Neural crest cell (in vitro differentiated cells): ENCODE data around the gene HUS1B. TPM values are rescaled to one million over a fixed set of nuclear protein-coding genes. Genes with fewer than 3 reads are reported as not detected.

Experiments
- DNase-seq: peaks from one replicate; pipeline ENCODE4 v3.0.0; 2021; ENCODE audit warnings: low read depth, mixed read lengths, low spot score
- H3K27ac Mint-ChIP-seq: one replicate; pipeline ENCODE4 v1.8.0; 2021; ENCODE audit warnings: mild to moderate bottlenecking, mixed read lengths; ENCODE audit not compliant: unreplicated experiment
- H3K27me3 Mint-ChIP-seq: 2 replicates; pipeline ENCODE4 v1.8.0; 2021; ENCODE audit warnings: low read depth, mild to moderate bottlenecking, mixed read lengths
- H3K36me3 Mint-ChIP-seq: 2 replicates; pipeline ENCODE4 v1.8.0; 2021; ENCODE audit warnings: low read depth, mild to moderate bottlenecking, mixed read lengths
- H3K4me1 Mint-ChIP-seq: 2 replicates; pipeline ENCODE4 v1.8.0; 2021; ENCODE audit warnings: mixed read lengths
- H3K4me3 Mint-ChIP-seq: one replicate; pipeline ENCODE4 v1.8.0; 2021; ENCODE audit warnings: mild to moderate bottlenecking, mixed read lengths
- H3K9me3 Mint-ChIP-seq: 2 replicates; pipeline ENCODE4 v1.8.0; 2021; ENCODE audit warnings: mixed read lengths
- total RNA-seq: library from RNA; stranded (reverse); gene quantifications from 2 replicates; pipeline ENCODE4 v1.2.1, GENCODE V29; 2021
- TF ChIP-seq, protein P1 (sequence below): fragments of 200-600 bp; sonication (generic); conservative IDR thresholded peaks from 2 replicates; pipeline ENCODE4 v1.5.0; 2021; ENCODE audit warnings: antibody characterized with exemption, mild to moderate bottlenecking

The HUS1B gene
- total RNA-seq, 1 donor from 2014 or later, result 0.40 TPM

DNA sequence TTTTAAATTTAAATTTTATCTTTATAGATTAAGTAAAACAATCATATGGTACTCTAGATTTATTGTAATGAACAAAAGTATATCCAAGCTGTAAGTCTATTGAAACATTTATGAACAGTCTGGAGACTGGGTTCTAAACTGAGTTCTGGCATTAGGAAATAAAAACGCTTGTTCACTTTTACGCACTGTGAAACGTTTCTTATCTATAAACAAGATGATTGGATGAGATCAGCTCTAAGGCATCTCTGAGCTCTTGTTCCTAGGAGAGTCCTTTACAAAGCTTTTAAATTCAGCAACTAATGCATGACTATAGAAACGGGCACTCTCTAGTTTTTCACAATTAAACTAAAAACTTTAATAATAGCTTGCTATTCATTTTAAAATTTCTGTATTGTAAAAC, 6.8 kb downstream of the HUS1B start:
- Mint-ChIP-seq H3K4me1 (peaks cover 4% of the 10 kb centered on the region), H3K9me3 (peaks cover 2% of the 10 kb centered on the region), H3K4me3 (no peak overlapping the region), H3K27me3 (no peaks in the 10 kb centered on the region), H3K36me3 (peaks cover 8% of the 10 kb centered on the region), H3K27ac (no peak overlapping the region)
- TF ChIP-seq, protein P1, sequence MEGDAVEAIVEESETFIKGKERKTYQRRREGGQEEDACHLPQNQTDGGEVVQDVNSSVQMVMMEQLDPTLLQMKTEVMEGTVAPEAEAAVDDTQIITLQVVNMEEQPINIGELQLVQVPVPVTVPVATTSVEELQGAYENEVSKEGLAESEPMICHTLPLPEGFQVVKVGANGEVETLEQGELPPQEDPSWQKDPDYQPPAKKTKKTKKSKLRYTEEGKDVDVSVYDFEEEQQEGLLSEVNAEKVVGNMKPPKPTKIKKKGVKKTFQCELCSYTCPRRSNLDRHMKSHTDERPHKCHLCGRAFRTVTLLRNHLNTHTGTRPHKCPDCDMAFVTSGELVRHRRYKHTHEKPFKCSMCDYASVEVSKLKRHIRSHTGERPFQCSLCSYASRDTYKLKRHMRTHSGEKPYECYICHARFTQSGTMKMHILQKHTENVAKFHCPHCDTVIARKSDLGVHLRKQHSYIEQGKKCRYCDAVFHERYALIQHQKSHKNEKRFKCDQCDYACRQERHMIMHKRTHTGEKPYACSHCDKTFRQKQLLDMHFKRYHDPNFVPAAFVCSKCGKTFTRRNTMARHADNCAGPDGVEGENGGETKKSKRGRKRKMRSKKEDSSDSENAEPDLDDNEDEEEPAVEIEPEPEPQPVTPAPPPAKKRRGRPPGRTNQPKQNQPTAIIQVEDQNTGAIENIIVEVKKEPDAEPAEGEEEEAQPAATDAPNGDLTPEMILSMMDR, result no peak
- no peak for DNase-seq

GRCh38 chr6:642805-643204, 14.1 kb downstream of the HUS1B start:
- peaks cover 4% of the 10 kb centered on the region for H3K4me1 Mint-ChIP-seq
- no peak for DNase-seq
- no peak overlapping the region for H3K27ac Mint-ChIP-seq
- H3K9me3 Mint-ChIP-seq, result peaks cover 6% of the 10 kb centered on the region
- peaks cover 16% of the 10 kb centered on the region for H3K36me3 Mint-ChIP-seq
- H3K27me3 Mint-ChIP-seq, result no peaks in the 10 kb centered on the region
- TF ChIP-seq, protein P1, result no peak
- no peak overlapping the region for H3K4me3 Mint-ChIP-seq

- Mint-ChIP-seq H3K27me3 (no peaks in the 10 kb centered on the region), H3K27ac (no peak overlapping the region), H3K9me3 (peaks cover 6% of the 10 kb centered on the region), H3K4me3 (no peak overlapping the region), H3K4me1 (peaks cover 4% of the 10 kb centered on the region), H3K36me3 (peaks cover 20% of the 10 kb centered on the region)
- no peak for DNase-seq
- TF ChIP-seq, protein P1, result no peak
Observed at GRCh38 chr6:641225-641985, 15.5 kb downstream of the HUS1B start.

GRCh38 chr6:636488-636887, 20.4 kb downstream of the HUS1B start:
- no peak overlapping the region for H3K4me3 Mint-ChIP-seq
- no peak overlapping the region for H3K27ac Mint-ChIP-seq
- TF ChIP-seq, protein P1, result no peak
- H3K4me1 Mint-ChIP-seq, result peaks cover 4% of the 10 kb centered on the region
- peaks cover 15% of the 10 kb centered on the region for H3K36me3 Mint-ChIP-seq
- no peak for DNase-seq
- H3K9me3 Mint-ChIP-seq, result peaks cover under 1% of the 10 kb centered on the region
- H3K27me3 Mint-ChIP-seq, result no peaks in the 10 kb centered on the region

- H3K4me3 Mint-ChIP-seq, result no peak overlapping the region
- no peak for DNase-seq
- H3K36me3 Mint-ChIP-seq, result peaks cover 9% of the 10 kb centered on the region
- TF ChIP-seq, protein P1, result no peak
- H3K27ac Mint-ChIP-seq, result no peak overlapping the region
- no peaks in the 10 kb centered on the region for H3K9me3 Mint-ChIP-seq
- peaks cover 4% of the 10 kb centered on the region for H3K4me1 Mint-ChIP-seq
- no peaks in the 10 kb centered on the region for H3K27me3 Mint-ChIP-seq
Observed at GRCh38 chr6:635233-635632, 21.7 kb downstream of the HUS1B start.
